Tibial nerve (tissue), 3 donors: Measurements from ENCODE around the gene ADGRB3.
"Not testable (repeated sequence)": the region's sequence is repeated elsewhere in the genome, so short reads cannot be mapped to it uniquely, and the experiment has no call there.

ENCODE experiments used
- POLR2A ChIP-seq, 2 donors: fragments of 450-650 bp; IDR thresholded peaks; one replicate each; pipeline ENCODE4 v1.6.1; 2017; ENCODE audit warnings: antibody characterized with exemption in 2 of 2, mild to moderate bottlenecking in 2 of 2, moderate library complexity in 2 of 2
- TF ChIP-seq, protein P1 (sequence below), 5 experiments: fragments of 200-600 bp in 3 of 5; fragments of 450-650 bp in 2 of 5; sonication (generic) in 3 of 5; IDR thresholded peaks; one replicate each; pipeline ENCODE4 v1.5.1; 2016 to 2019; ENCODE audit warnings: antibody characterized with exemption in 5 of 5, mild to moderate bottlenecking in 3 of 5, moderate library complexity in 2 of 5

- TF ChIP-seq, protein P1, sequence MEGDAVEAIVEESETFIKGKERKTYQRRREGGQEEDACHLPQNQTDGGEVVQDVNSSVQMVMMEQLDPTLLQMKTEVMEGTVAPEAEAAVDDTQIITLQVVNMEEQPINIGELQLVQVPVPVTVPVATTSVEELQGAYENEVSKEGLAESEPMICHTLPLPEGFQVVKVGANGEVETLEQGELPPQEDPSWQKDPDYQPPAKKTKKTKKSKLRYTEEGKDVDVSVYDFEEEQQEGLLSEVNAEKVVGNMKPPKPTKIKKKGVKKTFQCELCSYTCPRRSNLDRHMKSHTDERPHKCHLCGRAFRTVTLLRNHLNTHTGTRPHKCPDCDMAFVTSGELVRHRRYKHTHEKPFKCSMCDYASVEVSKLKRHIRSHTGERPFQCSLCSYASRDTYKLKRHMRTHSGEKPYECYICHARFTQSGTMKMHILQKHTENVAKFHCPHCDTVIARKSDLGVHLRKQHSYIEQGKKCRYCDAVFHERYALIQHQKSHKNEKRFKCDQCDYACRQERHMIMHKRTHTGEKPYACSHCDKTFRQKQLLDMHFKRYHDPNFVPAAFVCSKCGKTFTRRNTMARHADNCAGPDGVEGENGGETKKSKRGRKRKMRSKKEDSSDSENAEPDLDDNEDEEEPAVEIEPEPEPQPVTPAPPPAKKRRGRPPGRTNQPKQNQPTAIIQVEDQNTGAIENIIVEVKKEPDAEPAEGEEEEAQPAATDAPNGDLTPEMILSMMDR (IDR thresholded peaks at IDR 0.05) = not testable (repeated sequence)
- TF ChIP-seq POLR2A (IDR thresholded peaks at IDR 0.05) = not testable (repeated sequence)
Observed at GRCh38 chr6:69288198-69288597, 653.1 kb downstream of the ADGRB3 start.
